NCI-H748 treated with DMSO at 0.1 percent for 48 hours (cell line): ENCODE data around the gene EAF2.
"Not testable (repeated sequence)": the region's sequence is repeated elsewhere in the genome, so short reads cannot be mapped to it uniquely, and the experiment has no call there.

ENCODE experiments used
- DNase-seq: peaks from one replicate; lab custom pipeline; 2025; lab: John Stamatoyannopoulos, UW

The EAF2 gene

GRCh38 chr3:121863247-121863646 is 28.2 kb downstream of the EAF2 start:
- DNase-seq = not testable (repeated sequence)

DNA sequence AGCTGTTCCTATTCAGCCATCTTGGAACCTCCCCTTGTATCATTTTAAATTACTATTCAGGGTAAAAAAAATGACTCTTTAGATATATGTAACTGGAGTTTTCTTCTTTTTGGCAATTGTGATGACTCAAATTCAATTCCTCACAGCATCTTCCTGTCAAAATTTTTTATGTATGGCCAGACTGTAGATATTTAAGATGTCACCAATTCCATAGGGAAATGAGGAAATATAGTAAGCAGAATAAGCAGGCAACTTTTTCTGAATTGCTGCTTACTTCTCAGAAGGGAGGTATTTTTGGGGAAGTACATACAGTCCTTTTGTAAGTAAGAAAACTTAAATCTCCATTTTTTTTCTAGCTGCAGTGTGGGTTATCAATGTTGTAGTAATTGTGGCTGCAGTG is 28.8 kb downstream of the EAF2 start:
- no peak for DNase-seq

DNA sequence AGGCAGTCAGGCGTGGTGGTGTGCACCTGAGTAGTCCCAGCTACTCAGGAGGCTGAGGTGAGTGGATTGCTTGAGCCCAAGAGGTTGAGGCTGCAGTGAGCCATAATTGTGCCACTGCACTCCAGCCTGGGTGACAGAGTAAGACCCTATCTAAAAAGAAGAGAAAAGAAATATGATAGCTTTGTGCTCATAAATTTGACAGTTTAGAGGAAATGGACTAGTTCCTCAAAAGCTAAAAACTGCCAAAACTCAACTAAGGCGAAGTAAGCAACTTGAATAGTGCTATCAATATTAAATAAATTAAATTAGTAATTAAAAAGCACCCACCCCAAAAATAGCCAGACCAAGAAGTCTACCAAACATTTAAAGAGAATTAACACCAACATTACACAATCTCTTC is 34.7 kb downstream of the EAF2 start:
- no peak for DNase-seq

DNA sequence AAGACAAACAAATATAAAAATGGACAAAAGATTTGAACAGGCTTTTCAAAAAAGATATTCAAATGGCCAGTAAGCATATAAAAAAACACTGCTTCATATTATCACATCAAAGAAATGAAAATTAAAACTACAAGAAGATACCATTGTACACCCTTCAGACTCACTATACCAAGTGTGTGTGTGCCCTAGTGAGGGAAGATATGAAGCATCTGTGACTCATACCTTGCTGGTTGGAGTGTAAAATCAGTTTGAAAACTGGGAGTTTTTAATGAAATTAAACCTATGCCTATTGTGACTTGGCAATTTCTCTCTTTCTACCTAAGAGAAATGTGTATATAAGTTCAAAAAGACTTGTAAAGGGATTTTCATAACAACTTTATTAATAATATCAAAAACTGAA is 35.7 kb downstream of the EAF2 start:
- no peak for DNase-seq

- no peak for DNase-seq
These were observed 36.4 kb downstream of the EAF2 start for GRCh38 chr3:121871430-121871829.

DNA sequence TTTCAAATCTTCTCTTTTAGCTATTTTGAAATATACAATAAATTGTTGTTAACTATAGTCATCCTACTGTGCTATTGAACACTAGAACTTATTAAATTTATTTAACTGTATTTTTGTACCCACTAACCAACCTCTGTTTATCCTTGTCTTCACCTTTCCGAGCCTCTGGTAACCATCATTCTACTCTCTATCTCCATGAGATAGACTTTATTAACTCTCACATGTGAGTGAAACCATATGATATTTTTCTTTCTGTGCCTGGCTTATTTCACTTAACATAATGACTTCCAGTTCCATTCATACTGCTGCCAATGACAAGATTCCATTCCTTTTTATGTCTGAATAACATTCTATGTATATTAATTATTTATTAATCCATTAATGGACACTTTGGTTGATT is 43.4 kb downstream of the EAF2 start:
- DNase-seq = no peak

DNA sequence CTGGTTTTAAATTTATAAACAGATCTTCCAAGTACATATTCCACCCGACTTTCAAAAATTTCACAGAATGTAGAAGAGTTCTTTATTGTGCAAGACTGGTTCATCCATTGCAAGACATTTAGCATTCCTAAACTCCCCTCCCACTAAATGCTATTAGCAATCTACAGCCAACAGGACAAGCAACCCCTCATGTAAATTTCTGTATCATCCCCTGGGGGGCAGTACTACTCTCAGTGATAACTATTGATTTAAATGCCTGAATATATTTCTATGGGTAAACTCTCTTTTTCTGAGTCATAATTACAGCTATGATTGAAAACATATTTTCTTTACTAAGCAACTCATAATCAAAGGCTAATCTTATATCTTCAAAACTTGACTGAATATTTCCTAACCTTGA is 48.5 kb downstream of the EAF2 start:
- DNase-seq = peak; percentile 9

GRCh38 chr3:121885386-121885785 is 50.4 kb downstream of the EAF2 start:
- DNase-seq = no peak

GRCh38 chr3:121894301-121894990 is 59.4 kb downstream of the EAF2 start, which contains the start of gene SLC15A2:
TSS of gene SLC15A2 (plus strand) at chr3:121894401. CDS start at chr3:121894477, 76 bp downstream.
- no peak for DNase-seq

- no peak for DNase-seq
These were observed 60.1 kb downstream of the EAF2 start for GRCh38 chr3:121895121-121895520.

- no peak for DNase-seq
These were observed 60.7 kb downstream of the EAF2 start for GRCh38 chr3:121895736-121896135.

- DNase-seq = no peak
These were observed 61.8 kb downstream of the EAF2 start for GRCh38 chr3:121896823-121897222.

DNA sequence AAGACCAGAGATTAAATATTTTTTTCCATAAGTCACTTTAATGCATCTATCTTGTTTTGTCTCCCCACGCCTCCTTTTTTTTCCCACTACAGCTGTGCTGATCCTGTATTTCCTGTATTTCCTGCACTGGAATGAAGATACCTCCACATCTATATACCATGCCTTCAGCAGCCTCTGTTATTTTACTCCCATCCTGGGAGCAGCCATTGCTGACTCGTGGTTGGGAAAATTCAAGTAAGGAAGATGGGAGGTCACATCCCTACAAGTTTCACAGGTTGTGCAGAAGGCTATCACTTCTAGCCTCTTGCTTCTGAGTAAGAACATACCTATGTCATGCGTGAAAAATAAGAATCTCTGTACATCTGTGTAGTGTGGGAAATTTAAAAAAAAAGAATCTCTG is 62.3 kb downstream of the EAF2 start:
- DNase-seq = no peak

- no peak for DNase-seq
These were observed 78.4 kb downstream of the EAF2 start for GRCh38 chr3:121913305-121913990.

DNA sequence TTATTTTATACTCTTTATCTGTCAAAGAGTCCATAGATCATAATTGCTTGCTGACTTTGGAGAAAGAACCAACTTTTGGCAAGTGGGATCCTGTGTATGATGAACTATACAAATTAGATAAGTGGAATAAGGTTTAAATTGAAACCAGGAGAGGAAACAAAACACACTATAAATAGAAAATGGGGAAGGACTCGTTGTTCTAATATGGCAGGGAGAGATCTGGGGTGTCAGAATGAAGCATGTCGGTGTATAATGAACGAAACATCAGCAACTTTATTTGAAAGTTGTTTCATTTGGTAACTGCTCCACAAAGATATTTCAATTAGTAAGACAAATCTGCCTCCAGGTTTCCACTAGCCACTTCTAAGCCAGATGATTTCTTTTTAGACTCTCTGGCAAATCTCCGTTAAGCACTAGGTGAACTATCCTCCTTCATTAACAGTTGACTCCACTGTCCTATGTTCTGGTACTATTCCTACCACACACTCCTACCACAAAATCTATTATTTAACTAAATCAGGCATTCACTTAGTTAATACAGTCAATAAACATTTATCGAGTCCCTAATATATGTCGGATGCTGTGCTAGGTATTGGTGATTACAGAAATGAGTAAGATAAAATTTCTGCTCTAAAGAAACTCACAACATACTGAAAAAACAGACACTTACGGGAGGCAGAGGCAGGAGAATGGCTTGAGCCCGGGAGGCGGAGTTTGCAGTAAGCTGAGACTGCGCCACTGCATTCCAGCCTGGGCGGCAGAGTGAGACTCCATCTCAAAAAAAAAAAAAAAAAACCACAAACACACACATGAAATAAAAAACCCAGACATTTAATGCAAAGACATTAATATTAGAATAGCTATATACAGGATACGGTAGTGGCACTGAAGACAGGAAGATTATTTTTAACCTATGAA is 79.3 kb downstream of the EAF2 start:
- no peak for DNase-seq

DNA sequence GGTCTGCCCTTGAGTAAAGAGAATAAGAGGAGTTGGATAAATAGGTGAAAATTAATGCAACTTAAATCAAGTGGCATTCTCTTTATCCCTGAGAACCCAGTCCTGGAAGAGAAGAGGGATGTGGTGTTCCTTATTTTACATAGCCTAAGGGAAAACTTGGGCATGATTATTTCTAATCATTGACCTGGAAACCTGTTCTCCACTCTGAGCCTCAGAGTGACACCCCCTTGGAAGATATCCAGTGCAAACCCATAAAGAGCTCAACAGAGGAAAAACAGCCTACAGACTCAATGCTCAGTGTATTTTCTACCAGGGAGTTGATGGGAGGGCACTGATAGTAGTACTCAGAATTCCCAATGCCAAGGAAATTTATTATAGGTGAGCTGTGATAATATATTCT is 81.2 kb downstream of the EAF2 start:
- DNase-seq = no peak

GRCh38 chr3:121918779-121919483 is 83.9 kb downstream of the EAF2 start:
- DNase-seq = no peak

DNA sequence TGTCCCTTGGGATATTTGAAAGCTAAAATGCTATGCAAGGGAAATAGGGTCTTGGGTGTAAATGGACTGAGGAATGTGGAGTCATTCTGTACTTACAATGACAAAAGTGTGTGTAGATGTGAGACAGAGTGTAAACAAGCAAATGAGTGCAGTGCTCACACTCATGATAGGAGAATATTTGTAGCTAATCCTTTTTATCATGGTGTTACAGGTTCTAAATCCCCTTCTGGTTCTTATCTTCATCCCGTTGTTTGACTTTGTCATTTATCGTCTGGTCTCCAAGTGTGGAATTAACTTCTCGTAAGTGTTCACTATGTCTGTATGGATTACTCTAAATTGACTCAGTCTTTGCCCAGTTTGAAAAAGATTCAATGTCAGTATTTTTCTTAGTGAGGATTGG is 89.7 kb downstream of the EAF2 start:
- DNase-seq = no peak

DNA sequence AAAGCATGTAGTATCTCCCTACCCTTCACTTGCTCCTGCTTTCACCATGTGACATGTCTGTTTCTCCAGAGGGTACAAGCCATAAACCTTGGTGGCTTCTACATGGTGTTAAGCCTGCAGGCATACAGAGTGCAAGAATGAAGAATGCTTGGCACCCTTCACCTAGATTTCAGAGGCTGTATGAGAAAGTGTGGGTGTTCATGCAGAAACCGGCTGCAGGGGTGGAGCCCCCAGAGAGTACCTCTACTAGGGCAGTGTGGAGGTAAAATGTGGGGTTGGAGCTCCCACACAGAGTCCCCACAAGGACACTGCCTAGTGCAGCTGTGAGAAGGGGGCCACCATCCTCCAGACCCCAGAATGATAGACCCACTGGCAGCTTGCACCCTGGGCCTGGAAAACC is 91.4 kb downstream of the EAF2 start:
- no peak for DNase-seq
